Measurements from ENCODE around the gene ALS2.

GRCh38 chr2:201788371-201788770 lies 7.6 kb upstream of the ALS2 start:
- TF ChIP-seq, protein P1, sequence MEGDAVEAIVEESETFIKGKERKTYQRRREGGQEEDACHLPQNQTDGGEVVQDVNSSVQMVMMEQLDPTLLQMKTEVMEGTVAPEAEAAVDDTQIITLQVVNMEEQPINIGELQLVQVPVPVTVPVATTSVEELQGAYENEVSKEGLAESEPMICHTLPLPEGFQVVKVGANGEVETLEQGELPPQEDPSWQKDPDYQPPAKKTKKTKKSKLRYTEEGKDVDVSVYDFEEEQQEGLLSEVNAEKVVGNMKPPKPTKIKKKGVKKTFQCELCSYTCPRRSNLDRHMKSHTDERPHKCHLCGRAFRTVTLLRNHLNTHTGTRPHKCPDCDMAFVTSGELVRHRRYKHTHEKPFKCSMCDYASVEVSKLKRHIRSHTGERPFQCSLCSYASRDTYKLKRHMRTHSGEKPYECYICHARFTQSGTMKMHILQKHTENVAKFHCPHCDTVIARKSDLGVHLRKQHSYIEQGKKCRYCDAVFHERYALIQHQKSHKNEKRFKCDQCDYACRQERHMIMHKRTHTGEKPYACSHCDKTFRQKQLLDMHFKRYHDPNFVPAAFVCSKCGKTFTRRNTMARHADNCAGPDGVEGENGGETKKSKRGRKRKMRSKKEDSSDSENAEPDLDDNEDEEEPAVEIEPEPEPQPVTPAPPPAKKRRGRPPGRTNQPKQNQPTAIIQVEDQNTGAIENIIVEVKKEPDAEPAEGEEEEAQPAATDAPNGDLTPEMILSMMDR (IDR thresholded peaks at IDR 0.05), result no peak
- TF ChIP-seq POLR2A (IDR thresholded peaks at IDR 0.05), result no peak

All from body of pancreas (tissue), 4 donors.